AG09319 (cell line): ENCODE data around the gene LUZP1.

Source experiments
- DNase-seq: peaks from one replicate; pipeline ENCODE4 v3.0.0-alpha.2; 2010; ENCODE audit warnings: low read depth; ENCODE audit errors: extremely low read depth
- CTCF ChIP-seq: IDR thresholded peaks from 2 replicates; pipeline ENCODE4 v1.5.1; 2011; ENCODE audit warnings: low read depth, mild to moderate bottlenecking, inconsistent platforms, low read length, moderate library complexity

The LUZP1 gene

DNA sequence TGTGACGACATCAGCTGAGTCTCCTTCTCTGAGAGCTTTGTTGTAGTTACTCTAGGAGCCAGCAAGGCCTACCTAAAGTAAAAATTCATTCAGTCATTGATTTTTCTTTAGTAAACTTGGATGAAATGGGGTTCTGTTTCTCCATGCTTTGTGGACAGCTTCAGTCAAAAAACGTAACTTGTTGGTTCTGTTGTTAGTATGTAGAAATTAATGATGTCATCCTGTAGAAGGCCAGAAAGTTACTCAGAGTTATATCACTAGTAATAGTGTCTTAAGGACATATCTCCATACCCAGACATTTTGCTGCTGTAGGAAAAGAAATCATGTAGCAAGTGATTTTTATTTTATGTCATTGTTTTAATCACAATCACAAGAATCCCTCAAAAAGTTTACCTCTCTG is 106.4 kb downstream of the LUZP1 start:
- no peak for DNase-seq
- TF ChIP-seq CTCF, result no peak

GRCh38 chr1:23057301-23057700 is 111.4 kb downstream of the LUZP1 start:
- no peak for DNase-seq
- no peak for TF ChIP-seq CTCF

- DNase-seq, result no peak
- TF ChIP-seq CTCF, result no peak
Observed at GRCh38 chr1:23051290-23051909, 117.3 kb downstream of the LUZP1 start.

DNA sequence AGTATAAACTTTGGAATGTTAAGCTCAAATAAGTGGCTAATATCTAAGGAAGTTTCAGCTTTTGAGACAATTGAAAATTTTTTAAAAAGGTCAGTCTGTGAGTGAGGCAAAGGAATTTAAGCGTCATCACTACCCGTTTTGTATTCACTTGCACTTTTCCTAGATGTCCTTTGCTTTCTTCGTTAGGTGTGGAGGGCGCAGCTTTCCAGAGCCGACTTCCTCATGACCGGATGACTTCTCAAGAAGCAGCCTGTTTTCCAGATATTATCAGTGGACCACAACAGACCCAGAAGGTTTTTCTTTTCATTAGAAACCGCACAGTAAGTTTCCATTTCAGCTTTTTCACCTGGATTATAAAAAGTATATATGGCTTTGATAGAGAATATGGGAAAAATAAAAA is 118.5 kb downstream of the LUZP1 start:
- no peak for TF ChIP-seq CTCF

GRCh38 chr1:23044035-23044434 is 124.6 kb downstream of the LUZP1 start:
- no peak for DNase-seq

More for the DNA sequence above, 118.5 kb downstream of the LUZP1 start:
- no peak for DNase-seq

DNA sequence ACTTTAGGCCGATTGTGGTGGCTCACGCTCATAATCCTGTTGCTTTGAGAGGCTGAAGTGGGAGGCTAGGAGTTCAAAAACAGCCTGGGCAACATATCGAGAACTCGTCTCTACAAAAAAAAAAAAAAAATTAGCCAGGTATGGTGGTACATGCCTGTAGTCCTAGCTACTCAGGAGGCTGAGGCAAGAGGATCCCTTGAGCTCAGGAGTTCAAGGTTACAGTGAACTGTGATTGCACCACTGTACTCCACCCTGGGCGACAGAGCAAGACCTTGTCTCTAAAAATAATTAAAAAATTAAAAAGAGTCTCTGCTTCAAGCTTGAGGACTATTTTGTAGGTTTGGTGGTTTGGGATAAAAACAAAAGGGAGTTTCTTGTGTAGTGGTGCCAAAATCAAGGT is 128.1 kb downstream of the LUZP1 start:
- DNase-seq, result no peak
- no peak for TF ChIP-seq CTCF

More at GRCh38 chr1:23044035-23044434, 124.6 kb downstream of the LUZP1 start:
- no peak for TF ChIP-seq CTCF

DNA sequence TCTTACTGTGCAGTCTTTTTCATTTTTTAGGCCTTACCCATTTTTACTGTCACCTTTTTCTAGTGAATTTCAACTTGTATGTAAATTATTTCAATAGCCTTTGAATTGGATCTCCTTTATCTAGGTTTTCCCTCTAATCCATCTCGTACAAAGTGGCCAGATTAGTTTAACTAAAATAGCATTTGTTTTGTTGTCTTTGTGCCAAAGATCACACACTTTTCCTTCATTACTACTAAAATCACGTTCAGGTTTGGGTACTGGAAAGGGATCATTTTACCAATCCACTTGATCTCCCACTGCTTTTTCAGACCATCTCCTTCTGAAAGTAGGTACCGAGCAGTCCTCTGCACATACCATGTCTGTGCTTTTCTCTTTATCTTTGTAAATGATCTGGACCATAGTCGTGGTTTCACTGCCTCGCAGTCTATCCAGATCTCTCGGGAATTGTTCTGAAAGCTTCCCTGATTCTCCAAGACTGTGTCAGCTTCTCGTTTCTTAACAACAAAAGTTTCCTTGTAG is 129.3 kb downstream of the LUZP1 start:
- no peak for TF ChIP-seq CTCF
- no peak for DNase-seq
